ENCODE results near the gene SLC25A10.
A peak's percentile ranks its signal among the peaks of the same experiment; 100 is the strongest.

SLC25A10 gene

DNA sequence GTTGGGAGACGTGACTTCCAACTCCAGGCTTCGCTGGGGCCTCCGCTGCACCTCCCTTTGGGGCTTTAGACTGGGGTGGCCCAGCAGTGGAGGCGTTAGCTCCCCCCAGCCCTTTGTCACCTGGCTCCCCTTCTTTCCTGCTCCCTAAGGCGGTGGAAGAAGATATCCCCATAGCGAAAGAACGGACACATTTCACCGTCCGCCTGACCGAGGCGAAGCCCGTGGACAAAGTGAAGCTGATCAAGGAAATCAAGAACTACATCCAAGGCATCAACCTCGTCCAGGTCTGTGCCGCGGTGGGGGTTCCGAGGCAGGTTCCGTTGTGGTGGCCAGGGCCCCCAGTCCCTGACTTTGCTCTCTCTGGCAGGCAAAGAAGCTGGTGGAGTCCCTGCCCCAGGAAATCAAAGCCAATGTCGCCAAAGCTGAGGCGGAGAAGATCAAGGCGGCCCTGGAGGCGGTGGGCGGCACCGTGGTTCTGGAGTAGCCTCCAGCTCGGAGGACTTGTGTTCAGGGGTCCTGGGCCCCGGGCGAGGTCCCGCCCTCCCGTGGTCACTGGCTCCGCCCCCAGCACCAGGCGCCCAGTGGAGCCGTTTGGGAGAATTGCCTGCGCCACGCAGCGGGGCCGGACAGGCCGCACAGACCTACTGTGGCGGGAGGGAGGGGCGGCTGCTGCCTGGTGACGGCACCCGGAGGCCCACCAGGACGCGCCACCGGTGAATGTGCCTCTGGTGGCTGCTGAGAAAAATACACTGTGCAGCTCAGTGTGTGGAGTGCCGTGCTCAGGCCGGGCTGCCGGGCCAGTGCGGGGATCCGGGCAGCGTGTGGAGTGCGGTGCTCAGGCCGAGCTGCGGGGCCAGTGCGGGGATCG is 5.1 kb upstream of the SLC25A10 start:
- DNase-seq, result no peak

DNA sequence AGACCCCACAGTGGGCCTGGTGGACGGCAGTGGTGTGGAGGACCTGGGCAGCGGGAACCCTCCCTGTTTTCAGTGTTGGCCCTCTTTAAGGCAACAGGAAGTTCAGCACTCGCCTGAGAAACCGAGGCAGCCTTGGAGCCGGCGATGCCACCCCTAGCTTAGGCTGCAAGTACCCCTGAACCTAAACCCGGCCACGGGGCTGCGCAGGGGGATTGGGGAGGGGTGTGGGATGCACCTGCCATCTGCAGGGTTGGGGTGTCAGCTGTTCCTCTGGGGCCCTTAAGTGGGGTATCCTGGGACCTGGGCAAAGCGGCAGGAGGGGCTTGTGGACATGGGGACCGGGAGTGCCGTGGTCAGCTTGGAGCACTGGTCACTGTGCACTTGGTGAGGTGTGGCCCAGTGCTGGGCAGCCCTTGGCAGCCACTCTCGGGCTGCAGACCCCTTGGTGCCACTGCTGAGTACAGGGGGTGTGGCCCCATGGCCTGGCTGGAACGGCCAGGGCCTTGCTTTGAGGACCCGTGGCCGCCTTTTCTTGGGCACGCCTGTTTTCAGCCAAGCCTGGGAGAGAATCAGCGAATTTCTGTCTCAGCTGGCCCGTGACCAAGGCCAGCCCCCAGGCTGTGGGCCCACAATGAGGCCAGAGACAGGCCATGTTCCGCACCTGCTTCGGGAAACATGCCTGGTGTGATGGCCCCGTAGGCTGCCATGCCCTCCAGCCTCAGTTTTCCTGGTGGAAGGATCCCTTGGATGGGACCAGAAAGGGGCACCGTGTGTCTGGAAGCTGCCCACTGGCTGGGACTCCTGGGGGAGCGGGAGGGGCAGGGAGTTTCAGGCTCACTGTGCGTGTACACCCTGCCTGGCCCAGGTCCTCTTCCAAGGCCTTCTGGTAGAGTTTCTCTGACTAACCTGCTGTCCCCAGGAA is 4.1 kb upstream of the SLC25A10 start:
- DNase-seq, result no peak

DNA sequence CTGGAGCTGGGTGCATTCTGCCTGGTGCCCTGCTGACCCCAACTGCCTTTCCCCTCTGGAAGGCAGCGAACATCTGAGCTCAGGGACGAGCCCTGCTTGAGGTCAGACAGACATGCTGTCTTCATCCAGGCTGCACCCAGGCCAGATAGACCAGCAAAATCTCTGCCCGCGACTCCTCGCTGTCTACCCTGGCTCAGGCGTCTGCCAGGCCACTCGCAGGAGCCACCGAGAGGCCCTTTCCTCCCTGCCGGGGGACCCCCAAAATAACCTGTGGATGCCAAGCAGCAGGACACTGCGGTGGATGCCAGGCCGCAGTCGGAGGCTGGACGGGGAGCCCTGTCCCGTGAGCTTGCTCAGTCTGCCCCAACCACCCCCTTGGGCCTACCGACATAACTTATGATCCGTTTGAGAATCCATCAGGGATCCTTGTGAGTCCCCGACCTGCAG is 3.3 kb upstream of the SLC25A10 start:
- no peak for DNase-seq

DNA sequence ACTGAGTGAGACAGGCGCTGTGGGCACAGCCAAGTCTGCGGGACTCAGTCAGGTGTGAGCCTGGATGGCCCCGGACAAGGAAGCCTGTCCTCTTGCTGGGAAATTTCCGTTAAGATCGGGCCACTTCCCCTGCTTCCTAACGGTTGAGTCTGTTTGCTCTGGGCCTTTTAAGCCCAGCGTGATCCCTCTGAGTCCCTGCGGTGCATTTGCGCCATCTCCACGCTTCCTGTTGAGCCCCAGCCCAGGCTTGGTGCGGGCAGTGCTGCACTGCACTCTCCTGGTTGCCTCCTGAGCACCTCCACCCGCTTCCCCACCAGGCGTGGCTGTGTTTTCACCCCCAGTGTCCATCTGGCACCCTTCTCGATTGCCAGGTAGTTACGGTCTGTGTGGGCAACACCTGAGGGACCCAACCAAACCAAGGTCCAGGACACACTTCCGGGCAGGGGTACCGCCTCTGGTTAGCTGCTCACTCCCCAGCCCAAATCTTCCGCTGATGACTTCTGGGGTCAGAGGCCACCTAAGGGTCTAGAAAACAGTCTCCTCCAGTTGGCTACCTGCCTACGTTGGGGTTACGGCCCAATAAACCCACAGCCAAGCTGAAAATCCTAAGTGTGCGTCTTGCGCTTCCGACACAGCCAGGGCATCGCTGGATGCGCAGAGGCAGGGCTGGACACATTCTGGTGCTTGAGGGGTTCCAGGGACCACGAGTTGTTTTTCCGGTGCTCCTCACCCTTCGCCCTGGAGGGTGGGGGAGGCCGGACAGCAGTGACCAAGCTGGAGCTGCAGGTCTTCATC is 1.4 kb upstream of the SLC25A10 start:
- peak; percentile 9 for DNase-seq

DNA sequence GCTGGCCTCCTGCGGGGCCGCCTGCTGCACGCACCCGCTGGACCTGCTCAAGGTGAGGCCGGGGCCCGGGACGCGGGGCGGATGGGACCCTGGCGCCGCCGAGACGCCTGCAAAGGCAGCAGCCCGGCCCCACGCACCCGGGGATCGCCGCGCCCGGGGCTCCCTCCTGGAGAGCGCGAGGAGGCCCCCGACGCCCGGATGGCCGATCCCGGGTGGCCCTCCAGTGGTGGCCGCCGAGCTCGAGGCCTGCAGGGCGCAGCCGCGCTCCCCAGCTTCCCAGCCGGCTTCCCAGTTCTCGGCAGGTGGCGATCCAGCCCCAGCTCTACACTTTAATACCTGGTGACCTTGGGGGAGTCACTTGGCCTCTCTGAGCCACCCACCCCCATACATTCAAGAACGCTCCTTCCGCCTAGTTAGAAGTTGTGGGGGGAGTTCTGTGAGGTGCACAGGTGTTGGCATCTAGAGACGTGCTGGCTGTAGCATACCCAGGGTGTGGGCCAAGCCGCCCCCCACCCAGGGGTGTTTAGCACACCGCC is 452 bp downstream of the SLC25A10 start:
- no peak for DNase-seq

DNA sequence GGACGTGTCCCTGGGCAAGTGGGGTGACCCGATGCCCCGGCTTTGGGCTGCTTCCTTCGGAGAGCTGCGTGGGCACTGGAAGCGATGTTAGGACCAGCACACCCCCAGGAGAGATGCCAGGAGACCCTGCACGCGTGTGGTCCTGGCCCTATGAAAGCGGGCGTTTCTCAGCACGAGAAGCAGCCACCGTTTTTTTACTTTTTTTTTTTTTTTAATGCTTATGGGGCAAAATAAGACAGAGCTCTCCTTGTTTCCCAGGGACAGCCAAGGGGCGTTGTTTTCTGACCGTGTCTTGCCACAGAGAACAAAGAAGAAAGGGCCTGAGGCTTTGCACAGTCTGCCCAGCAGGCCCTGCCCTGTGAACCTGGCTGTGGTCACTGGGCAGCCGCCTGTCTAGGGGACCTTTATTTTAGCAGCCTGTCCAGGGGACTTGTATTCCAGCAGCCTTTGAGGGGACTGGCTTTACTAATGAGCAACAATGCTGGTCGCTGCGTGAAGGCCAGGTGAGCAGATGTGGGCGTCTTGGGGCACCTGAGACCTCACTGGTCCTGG is 996 bp downstream of the SLC25A10 start:
- no peak for DNase-seq

DNA sequence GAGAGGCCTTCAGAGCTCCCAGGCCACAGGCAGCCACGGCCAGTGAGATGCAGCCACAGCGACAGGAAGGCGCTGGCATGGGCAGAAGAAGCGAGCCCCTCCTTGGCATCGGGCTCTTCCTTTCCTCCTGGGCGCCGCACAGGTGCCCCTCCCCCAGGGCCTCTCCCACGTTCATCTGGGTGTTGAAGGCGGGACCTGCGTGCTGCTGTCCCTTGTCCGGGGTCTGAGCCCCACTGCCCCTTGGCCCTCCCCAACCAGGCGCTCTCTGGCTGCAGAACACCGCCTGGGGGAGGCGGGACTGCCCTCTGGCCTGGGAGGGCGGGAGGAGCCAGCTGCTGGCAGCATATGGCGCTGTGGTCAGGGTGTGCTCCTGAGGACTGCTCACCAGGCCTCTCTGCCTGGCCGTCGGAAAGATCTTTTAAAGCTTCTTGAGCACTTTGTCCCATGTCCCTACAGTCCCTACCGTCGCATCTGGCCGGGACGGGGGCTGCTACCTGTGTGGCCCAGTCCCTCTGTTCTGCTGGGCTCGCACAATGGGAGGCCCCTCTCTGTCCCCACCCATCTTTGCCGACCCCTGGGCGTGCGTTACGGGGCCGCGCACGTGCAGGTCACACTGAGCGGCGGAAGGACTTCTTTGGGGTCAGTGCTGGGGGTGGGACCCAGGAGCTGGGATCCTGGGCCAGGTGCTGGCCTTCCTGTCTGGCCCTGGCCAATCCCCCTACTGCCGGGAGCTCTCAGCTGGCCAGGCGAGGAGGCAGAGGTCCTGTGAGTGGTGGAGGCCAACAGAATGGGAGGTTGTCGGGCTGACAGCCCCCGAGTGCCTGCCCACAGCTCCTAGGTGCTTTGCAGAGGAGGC is 1.7 kb downstream of the SLC25A10 start:
- DNase-seq, result no peak

DNA sequence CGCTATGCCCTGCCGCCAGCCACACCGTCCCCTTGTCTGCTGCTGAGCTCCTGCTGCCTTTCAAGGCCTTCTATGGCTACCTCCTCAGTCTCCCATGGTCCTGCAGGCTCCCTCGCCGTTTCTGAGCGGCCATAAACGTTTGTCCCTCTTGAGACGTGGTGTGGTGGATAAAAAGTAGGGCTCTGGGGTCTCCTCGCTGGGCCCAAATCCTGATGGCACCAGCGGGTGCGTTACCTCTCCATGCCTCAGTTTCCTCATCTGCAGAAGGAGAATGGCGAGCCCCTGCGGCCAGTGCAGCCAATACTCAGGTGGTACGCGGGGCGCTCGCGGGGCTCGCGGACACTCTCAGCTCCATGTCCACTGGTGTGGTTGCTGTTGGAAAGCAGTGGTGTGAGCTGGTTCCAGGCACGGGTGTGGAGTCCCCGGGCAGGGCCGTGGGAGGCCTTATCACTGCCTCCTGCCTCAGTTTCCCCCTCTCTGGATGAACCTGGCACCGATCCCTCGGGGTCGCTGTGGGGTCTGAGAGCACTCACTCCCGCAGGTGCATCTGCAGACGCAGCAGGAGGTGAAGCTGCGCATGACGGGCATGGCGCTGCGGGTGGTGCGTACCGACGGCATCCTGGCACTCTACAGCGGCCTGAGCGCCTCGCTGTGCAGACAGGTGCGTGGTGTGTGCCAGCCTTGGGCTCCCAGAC is 2.5 kb downstream of the SLC25A10 start:
- no peak for DNase-seq

DNA sequence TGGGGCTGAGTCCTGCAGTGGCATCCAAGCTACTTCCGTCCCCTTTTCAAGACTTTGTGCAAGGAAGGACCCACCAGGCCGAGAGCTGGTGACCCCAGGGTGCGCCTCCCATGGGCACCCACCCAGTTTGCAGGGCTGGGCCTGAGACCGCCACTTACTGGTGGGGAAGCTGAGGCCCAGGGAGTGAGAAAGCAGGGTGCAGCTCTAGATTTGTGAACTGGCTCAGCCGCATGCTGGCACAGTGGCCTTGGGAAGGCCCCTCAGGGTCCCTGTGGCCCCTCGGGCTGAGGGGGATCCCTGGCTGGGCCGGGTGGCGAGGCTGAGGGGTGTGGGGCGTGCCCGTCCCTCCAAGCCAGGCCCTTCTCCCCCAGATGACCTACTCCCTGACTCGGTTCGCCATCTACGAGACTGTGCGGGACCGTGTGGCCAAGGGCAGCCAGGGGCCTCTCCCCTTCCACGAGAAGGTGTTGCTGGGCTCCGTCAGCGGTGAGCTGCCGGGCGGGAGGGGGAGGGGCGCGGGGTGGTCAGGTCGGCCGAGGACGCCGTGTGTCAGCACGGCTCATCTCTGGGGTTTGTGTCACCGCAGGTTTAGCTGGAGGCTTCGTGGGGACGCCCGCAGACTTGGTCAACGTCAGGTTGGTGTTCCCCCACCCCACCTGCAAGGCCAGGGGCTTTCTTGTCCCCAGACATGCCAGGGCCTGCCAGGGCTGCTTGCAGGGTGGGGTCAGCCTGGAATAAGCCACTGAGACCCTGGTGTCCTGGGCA is 3.2 kb downstream of the SLC25A10 start:
- no peak for DNase-seq

DNA sequence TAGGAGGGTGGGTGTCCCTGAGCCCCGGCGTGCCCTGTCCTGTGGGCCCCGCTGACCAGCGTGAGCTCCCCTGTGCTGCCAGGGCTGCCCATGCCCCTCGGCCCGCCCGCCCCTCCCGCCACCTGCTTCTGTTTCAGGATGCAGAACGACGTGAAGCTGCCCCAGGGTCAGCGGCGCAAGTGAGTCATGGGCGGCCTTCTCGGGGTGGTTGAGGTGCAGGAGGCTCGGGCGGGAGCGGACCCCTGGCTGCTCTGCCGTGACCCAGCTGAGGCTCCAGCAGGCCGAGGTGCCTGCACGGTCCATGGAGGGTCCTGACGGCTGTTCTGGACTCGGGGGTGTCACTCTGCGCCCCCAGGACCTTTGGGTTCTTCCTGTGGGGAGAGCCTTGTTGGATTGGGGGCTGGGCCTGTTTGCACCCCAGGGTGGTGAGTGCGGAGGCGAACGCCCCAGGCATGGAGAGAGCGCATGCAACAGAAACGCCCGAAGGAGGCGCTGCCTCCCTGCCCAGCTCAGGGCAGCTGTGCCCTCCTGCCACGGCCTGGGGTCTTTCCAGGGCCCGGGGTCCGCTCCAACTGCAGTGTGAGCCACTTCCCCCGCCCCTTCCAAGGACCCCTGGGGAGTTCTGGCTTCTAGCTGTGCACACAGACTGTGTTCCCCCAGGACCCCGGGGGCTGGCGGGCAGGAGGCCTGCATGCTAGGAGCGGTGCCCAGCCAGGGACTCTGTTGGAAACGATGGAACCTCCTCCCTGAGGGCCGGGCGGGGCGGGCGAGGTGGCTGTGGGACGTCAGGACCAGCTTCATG is 4.0 kb downstream of the SLC25A10 start:
- no peak for DNase-seq

DNA sequence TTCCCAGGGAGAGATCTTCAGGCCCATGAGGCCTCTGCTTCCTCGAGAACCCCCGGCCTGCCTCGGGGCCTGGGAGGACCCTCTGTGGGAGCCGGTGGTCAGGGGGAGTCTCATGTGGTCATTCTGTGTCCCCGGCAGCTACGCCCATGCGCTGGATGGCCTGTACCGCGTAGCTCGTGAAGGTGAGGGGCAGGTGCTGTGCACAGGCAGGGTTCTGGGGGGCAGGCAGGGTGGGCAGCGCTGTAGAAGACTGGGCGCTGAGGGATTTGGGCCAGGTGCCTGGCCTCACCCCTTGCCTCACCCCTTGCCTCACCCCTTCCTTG is 4.6 kb downstream of the SLC25A10 start:
- DNase-seq, result no peak

DNA sequence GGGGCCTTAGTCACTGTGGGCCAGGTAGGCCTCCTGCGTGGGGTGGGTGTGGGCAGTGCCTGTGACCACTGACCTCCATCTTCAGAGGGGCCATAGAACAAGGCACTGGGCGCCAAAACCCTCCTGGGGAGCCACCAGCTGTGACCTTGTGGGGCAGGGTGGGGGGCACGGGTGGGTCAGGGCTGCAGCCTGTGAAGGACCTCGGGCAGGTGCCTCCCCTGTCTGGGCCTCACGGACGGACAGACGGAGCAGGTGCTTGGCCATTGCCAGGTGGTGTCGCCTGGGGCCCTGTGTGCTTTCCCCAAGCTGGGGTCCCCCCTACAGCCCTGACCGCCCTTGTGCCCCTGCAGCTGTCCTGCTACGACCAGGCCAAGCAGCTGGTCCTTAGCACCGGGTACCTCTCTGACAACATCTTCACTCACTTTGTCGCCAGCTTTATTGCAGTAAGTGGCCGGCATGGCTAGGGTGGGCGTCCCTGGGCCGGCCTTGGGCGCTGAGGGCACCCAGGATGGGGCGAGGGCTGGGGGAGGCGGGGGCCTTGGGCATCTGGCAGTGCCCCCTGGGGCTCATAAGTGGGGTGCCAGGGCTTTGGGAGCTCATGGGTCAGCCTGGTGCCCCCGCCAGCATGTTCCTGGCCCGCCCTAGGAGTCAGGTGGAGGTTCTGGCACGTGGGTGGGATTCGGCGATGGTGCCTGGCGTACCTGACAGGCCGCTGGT is 5.1 kb downstream of the SLC25A10 start:
- DNase-seq, result no peak

DNA sequence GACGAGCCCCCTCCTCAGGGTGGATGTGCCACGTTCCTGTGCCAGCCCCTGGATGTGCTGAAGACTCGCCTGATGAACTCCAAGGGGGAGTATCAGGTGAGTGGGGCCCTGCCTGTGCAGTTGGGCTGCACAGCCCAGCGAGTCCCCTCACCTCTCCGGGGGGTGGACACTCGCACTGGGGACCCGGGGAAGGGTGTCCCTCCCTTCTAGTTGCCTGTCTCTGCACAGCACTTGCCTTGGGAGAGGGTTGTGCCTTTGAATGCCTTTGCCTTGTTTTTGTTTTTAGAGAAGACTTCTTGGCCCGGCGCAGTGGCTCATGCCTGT is 5.6 kb downstream of the SLC25A10 start:
- DNase-seq, result no peak

DNA sequence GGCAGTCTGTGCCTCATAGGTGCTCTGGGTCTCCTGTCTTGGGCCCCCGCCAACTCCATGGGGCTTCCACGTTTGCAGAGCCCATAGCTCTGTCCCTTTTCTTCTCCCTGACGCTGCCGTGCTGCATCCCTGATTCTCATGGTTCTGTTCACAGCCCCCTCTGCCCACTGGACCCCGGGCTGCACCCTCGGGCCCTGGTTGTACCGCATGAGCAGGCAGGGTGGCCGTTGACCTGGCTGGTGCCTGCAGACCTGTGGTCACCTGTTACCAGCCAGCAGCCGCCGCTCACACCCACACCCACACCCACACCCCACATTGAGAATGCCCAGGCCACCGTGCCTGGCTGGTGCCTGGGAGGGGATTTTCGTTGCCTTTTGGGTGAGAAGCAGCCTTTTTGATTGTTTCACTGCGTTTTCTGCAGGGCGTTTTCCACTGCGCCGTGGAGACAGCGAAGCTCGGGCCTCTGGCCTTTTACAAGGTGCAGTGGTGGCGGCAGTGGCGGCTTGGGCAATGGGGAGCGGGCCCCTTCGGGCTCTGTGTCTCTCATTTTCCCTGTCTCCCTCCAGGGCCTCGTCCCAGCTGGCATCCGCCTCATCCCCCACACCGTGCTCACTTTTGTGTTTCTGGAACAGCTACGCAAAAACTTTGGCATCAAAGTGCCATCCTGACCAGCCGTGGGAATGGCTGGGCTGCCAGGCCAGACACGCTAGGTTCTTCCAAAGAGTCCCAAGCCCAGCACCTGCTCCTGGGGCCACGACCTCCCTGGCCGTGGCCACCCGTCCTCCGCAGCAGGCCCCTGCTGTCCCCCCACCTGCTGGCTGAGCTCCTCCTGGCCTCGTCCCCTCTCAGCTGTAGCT is 7.6 kb downstream of the SLC25A10 start:
- DNase-seq, result no peak

DNA sequence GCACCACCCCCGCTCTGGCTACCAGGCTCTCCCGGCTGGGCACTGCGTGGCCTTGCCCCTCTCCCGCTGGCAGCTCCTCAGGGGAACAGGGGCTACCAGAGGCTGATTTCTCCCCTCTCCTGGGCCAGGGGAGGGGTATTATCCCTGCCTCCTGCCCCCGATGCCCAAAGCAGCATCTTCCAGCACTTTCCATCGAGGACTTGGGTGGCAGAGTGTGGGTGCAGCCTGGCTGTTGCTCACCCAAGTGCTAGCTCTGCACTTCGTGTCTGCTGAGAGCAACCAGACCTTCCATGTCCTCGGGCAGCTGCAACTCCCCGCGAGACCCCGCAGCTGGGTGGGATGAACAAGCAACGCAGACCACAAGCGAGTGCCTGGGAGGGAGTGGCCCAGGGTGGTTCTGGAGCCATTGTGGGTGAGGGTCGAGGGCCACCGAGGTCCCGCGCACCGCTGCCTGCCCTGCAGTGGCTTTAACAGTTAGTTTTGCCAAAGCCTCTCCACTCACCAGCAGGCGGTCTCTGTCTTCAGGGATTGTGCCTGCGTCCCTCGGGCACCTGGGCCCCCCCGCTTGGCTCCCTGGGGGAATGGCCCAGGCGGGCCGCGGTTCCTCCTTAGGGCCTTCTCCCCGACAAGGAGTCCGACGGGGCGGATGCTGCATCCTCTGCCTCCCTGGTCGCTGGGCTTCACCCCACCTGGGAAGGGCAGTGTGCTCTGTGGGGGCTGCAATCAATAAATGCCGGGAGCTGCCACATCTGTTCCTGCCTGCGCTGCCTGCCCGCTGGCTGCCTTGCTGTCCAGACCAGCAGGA is 8.4 kb downstream of the SLC25A10 start:
- no peak for DNase-seq

DNA sequence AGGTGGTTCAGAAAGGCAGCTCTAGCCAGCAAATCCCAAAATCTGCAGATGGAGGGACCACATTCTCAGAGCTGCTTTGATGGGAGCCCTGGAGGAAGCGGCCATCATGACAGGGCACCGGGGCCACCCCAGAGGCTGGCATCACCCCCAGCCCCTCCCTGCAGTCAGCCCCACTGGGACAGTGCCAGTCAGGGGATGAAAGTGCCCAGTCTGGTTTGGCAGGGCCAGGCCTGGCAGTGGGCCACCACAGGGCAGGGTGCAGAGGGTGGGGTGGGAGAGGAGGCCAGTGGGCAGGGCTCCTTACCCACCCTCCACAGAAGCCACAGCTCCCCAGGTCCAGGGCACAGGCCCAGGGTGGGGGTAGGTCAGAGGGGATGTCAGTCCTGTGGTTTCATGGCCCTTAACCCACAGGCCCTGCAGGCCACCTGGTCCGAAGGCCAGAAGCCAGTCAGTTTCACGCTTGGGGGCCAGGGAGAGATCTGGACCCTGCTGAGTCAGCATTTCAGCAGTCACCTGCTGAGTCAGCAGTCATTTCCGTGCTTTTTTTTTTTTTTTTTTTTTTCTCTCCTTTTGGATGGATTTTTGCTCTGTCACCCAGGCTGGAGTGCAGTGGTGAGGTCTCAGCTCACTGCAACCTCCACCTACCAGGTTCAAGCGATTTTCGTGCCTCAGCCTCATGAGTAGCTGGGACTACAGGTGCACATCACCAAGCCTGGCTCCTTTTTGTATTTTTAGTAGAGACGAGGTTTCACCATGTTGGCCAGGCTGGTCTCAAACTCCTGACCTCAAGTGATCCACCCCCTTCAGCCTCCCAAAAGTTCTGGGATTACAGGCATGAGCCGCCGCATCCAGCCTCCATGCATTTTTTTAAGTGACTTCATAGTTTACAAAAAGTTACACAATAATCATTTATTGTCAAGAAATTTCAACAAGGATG is 10.4 kb downstream of the SLC25A10 start:
- no peak for DNase-seq

Measured in CD4-positive, alpha-beta T cell treated with Interleukin-10 for 1 hour (primary cell).